GM18505 (cell line): Measurements from ENCODE around the gene PRKCH.

ENCODE experiments used
- ATAC-seq: cut with Tn5 transposase; IDR thresholded peaks from one replicate; pipeline ENCODE4 v1.9.1; 2021; ENCODE audit not compliant: unreplicated experiment
- POLR2A ChIP-seq: IDR thresholded peaks from 4 replicates; pipeline ENCODE4 v1.6.1; 2011; ENCODE audit warnings: borderline replicate concordance; ENCODE audit not compliant: insufficient read depth, insufficient read length; ENCODE audit errors: extremely low read depth

Gene PRKCH

DNA sequence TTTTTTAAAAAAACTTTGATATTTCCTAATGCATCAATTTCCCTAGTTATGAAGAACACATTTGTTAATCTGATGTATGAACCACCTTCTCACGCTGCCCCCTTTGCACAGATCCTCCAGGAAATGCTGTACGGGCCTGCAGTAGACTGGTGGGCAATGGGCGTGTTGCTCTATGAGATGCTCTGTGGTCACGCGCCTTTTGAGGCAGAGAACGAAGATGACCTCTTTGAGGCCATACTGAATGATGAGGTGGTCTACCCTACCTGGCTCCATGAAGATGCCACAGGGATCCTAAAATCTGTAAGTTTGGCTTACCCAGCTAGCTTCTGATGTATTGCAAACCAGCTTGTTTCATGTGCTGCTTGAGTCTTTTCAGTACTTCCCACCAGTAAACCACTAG, 208.9 kb downstream of the PRKCH start:
- no peak for TF ChIP-seq POLR2A
- no peak for ATAC-seq

DNA sequence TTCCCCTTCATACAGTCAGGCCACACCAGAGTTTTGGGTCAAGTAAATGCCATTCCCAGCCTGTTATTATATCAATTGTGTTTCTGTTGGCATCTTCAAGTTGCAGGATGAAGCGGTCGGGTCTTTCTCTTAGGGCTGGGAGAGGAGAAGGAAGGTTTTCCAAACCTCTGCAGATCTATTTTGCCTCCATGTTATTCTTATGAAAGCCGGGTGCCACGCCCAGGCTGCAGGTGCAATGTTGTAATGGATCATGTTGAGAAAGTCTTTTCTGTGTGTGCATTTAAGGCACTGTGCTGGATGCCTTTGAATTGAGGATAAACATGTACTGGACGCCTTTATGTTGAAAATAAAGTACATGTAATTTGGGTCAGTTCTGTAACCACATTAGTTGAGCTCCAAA, 209.5 kb downstream of the PRKCH start:
- no peak for TF ChIP-seq POLR2A

DNA sequence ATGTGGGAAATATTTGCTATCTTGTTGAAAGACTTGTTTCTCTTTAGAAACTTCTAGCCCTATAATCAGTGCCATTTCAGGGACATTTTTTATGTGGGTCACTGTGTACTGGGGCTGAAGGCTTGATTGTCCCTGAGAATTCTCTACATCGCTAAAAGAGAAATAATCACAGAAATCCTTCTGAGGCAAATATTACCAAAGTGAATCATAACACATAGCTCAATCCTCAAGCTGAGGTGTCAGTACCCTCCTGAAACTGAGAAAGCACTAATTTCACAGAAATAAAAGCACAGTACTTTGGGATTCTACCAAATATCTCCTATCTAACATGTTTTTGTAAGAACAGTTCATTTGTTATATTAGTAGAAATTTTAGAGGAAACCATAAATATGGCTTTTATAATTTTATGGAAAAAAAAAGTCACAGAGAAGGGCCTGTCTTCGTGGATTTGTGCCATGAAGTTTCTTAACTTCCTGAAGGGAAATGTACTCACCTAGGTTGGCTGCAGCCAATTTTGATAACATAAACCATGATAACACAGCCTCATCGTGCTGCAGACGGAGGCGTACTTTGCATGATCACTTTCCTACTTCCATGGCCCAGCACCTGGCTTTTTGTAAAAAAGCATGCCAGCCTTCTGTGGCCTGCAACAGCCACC, 210.2 kb downstream of the PRKCH start:
- no peak for ATAC-seq
- TF ChIP-seq POLR2A, result no peak

More for the DNA sequence above, 209.5 kb downstream of the PRKCH start:
- ATAC-seq, result no peak

DNA sequence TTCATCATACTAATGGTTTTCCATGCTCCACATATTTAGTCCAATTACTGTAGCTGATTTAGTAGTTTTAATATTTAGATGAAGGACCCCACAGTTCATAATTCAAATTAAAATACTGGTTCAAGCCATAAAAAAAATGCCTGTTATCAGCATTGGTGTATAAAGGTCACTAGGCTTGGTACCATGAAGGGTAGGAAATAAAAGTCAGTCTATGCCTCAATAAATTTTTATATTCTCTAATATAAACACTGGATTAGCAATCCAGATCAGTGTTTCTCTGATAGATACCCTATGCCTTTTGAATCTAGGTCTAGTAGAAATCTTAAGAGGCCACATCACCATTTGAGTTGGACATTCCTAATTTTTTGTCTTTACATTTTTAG, 210.7 kb downstream of the PRKCH start:
- no peak for ATAC-seq
- TF ChIP-seq POLR2A, result no peak

DNA sequence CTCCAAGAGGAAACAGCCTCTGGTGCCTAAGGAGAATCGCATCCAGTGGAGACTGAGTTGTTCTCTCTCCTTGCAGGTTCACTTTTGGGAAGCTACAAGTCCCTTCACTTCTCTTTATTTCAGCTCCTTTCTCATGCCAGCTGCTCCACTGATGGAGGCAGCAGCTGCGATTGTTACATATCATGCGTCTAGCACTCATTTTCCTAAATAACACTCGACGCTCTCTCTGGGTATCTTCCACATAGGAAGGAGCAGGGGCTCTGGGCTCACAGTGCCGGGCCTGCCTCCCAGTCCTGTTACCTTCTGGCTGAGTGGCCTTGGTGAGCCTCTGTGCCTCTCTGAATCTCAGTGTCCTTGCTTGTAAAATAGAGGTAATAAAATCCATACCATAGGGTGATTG, 211.4 kb downstream of the PRKCH start:
- no peak for TF ChIP-seq POLR2A
- no peak for ATAC-seq

DNA sequence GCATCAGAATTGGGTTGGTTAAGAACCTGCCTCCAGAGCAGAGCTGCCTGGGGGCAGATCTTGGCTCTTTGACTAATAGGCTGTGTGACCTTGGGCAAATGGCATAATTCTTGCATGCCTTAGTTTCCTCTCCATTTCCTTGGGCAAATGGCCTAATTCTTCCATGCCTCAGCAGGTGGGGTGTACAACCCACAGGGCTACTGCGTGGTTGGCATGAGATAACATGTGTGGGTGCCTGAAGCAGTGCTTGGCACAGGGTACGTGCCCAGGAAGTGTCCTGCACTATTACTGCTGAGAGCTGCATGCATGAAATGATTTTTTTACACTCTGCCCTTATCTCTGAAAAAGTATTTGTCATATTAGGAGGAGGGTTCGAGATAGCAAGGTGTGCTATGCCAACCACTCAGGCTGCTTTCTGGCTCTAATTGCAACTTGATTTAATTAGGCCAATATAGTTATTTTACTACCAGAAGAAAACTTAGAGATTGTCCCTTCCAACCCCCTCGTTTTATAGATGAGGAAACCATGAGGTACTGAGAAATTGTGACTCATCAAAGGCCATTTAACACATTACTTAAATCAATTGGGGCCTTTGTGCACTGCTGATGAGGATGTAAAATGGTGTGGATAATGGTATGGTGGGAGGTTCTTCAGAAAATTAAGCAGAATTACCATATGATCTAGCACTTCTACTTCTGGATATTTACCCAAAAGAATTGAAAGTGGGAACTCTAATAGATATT, 212.3 kb downstream of the PRKCH start:
- TF ChIP-seq POLR2A, result no peak
- no peak for ATAC-seq

DNA sequence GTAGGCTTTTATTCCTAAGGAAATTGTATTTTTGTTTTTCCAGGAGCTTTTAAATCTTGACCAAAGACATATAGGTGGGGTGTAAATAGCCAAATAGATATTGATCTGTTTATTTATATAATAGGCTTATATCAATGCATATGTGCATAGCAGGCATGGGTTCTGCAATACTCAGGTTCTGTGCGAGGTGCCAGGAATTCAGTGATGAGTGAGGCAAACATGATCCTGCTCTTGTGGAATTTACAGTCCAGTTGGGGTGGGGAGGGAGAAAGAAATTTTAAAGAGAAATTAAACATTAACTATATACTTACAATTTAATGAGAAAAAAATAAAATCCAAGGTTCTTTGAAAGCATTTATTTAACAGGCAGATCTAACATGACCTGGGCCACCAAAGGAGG, 213.7 kb downstream of the PRKCH start:
- TF ChIP-seq POLR2A, result no peak
- ATAC-seq, result no peak

DNA sequence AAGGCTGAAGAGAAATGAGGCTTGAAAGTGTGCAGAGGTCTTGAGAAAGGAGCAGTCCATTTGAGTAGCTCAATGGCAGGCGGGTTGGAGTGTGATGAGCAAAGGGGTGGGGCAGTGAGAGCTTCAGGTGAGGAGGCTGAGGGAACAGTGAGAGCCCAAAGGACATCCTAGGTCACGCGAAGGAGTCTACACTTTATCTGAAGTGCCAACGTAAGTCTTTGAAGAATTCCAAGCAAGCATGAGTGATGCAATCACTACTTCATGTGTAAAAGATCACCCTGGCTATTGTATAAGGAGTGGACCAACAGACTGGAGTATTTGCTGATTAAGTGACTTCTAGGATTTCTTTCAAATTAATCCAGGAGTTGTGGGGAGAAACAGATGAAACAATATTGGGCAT, 214.1 kb downstream of the PRKCH start:
- ATAC-seq, result no peak

DNA sequence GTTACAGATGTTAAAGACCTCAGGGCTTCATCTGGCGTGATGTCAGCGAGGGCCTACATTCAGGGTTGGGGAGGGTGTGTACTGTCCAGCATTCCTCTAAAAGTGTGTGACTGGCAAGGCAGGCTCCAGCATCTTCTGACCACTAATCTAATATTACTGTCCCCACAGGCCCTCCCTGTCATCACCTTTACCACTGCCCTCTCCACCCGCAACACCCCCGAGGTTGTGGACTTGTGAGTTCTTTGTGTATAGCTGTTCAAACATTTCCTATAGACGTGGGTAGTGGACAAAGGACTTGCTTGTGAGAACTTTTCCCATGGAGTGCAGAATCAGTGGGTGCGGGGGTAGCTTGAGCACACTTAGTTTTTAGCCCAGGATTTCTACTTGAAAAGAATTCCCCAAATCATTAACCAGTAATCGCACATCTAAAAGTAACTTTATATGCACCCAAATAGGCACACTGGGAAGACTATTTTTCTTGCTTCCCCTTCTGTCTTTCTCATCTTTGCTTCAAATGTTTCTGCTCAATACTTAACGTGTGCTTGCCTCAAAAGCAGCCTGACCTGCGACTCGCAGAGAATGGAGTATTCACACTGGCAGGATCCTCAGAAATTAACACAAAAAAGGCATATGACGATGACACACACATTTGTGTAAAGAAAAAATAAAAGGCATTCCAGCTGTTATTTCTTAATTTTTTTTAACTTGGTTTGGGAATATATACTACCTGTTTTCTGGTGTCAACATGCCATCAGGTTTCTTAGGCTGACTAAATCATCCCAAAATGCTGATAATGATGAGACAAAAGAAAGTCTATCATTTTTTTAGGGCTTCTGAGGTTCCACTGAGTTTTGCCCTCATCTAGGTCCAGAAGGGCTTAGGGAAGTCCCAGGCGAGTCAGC, 215.5 kb downstream of the PRKCH start:
- TF ChIP-seq POLR2A, result no peak
- no peak for ATAC-seq

More for the DNA sequence above, 214.1 kb downstream of the PRKCH start:
- TF ChIP-seq POLR2A, result no peak

DNA sequence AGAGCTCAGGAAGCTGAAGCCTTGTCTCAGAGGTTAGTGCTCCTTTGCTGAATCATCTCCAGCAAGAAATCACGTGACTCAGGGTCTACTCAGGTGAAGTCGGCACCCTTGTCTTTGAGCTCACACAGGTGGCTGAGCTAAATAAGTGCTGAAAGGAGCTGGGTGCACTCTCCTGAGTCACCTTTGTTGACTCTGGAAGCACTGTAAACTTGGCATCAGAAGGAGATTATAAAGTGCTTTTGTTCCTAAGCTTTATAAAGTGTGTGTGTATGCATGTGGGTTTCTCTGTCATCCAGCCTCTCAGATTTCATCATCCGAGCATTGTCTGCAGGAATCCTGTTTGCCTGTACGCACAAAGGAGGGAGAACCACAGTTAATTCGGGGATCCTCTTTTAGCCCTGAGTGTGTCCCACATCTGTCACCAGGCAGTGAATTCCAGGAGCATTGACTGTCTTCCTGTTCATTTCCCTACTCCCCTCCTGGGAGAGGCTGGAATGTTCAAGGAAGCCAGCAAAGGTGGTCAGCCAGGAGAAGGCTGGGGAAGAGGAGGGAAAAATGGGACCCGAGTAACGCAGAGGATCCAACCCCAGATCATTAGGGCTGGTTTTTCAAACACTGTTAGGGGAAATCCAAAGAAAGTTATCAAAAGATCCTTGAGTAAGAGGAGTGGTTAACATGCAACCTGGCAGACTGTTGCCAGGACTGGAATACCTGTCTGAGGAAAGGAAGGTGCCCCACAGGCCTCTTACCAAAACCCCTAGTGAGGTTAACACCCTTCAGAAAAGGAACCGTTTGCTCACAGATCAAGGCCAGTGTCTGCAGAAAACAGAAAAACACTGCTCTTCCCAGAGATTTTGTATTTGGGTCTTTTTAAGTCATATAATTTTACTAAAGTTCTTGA, 216.4 kb downstream of the PRKCH start:
- no peak for TF ChIP-seq POLR2A
- no peak for ATAC-seq

DNA sequence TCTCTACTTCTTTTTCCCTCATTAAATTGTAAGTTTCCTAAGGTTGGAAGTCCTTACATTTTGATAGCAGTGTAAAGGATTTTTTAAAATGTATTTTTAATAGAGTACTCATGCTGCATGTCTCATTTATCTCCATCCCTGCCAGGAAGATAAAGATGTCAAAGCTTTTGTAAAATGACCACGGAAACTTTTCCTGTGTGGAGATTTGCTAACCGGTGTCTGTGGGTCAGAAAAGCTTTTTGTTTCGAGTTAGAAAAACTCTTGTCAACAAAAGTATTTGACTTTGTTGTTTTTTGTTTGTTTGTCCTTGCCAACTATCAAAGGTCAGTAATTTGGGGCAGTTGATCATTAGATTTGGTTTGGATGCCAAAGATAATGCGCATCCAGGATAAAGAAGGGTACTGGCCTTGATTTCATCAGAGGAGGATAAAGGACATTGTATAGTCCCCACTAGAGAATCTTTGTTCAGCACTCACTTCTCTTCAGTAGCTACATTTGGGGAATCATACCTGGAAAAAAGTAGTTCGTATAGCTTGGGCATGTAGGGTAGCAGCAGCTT, 217.2 kb downstream of the PRKCH start:
- ATAC-seq, result no peak
- TF ChIP-seq POLR2A, result no peak

DNA sequence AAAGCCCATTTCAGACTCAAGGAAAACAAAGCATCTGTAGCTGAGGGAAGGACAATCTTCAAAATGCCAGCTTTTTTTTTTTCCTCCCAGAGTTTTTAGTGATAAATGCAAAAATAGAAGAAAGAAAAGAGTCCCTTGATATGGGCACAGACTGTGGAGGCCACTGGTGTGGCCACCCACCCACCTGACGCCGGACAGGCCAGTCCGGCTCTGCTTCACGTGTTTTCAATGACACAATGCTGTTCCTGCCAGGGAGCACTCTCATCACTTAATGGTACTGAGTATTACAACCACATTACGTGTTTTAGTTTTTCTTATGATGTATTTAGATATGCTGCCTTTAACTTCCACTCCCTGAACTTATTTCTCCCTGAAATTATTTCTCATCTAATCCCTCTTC, 218.3 kb downstream of the PRKCH start:
- TF ChIP-seq POLR2A, result no peak
- ATAC-seq, result no peak

DNA sequence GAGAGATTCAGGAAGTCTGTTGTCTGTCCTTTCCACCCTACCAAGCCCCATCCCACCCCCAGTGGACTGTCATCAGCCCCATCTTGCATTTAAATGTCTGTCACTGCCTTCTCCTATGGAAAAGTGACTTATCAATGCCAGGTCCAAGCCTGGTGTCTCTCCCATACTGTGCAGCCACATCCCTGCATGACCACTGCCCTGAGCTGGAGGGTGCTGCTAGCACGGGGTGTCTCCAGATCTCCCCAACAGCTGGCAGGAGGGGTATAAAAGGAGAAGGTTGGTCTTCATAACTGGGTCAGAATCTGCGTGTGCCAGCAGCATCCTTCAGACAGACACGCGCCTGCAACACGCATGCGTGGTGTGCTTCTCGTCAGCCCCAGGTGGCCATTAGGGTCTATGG, 219.6 kb downstream of the PRKCH start:
- no peak for TF ChIP-seq POLR2A
- no peak for ATAC-seq
